Measurements from ENCODE around the gene PRAMEF17. TPM values are rescaled to one million over a fixed set of nuclear protein-coding genes. Genes with fewer than 3 reads are reported as not detected.

The PRAMEF17 gene
- total RNA-seq, 1 experiment from 2014 or later = not detected

Other genes with a start within 250 kb of the PRAMEF17 start
- not detected in 2 replicates for gene PRAMEF26, start 233.6 kb upstream of the PRAMEF17 start, total RNA-seq (2022)
- gene HNRNPCL4, start 224.0 kb upstream of the PRAMEF17 start, total RNA-seq (2022) = not detected in 2 replicates
- gene PRAMEF9, start 217.8 kb upstream of the PRAMEF17 start, total RNA-seq (2022) = not detected in 2 replicates
- gene PRAMEF13, start 188.2 kb upstream of the PRAMEF17 start, total RNA-seq (2022) = not detected in 2 replicates
- not detected in 2 replicates for gene PRAMEF18, start 163.5 kb upstream of the PRAMEF17 start, total RNA-seq (2022)
- gene PRAMEF5, start 135.4 kb upstream of the PRAMEF17 start, total RNA-seq (2022) = not detected in 2 replicates
- gene PRAMEF8, start 104.5 kb upstream of the PRAMEF17 start, total RNA-seq (2022) = not detected in 2 replicates
- 0.23 and 0.49 TPM in 2 replicates for gene PRAMEF33, start 86.1 kb upstream of the PRAMEF17 start, total RNA-seq (2022)
- gene PRAMEF15, start 74.1 kb upstream of the PRAMEF17 start, total RNA-seq (2022) = not detected in 2 replicates
- not detected in 2 replicates for gene PRAMEF14, start 42.5 kb upstream of the PRAMEF17 start, total RNA-seq (2022)
- not detected in 2 replicates for gene PRAMEF19, start 17.7 kb upstream of the PRAMEF17 start, total RNA-seq (2022)
- not detected in 2 replicates for gene PRAMEF20, start 20.8 kb downstream of the PRAMEF17 start, total RNA-seq (2022)
- gene LRRC38, start 124.4 kb downstream of the PRAMEF17 start, total RNA-seq (2022) = not detected in 2 replicates
- 0.49 TPM in 1 of 2 replicates, not detected in the other for gene PDPN, start 194.2 kb downstream of the PRAMEF17 start, total RNA-seq (2022)